Caco-2 (cell line): ENCODE measurements around the gene PMP22. TPM values are rescaled to one million over a fixed set of nuclear protein-coding genes. Genes with fewer than 3 reads are reported as not detected.

Experiments
- BruUV-seq: library from RNA; stranded (reverse); fragments of 400-500 nt; replicated peaks from 2 replicates; lab custom pipeline; 2021; lab: Mats Ljungman, UMichigan
- CTCF ChIA-PET: fragments of 300-600 bp; sonication (Branson Sonifier 250); formaldehyde crosslinking; loops from one replicate; lab custom pipeline; 2022; ENCODE audit warnings: antibody characterized with exemption; lab: Charles Lee
- POLR2A ChIA-PET: fragments of 300-600 bp; sonication (Branson Sonifier 250); formaldehyde crosslinking; loops from one replicate; lab custom pipeline; 2022; ENCODE audit warnings: antibody characterized with exemption; lab: Charles Lee
- DNase-seq, 2 experiments: peaks; one replicate each; pipeline versions ENCODE4 v3.0.0 to v3.0.0-alpha.2; 2020 to 2022
- H3K27me3 ChIP-seq: replicated peaks from 2 replicates; pipeline ENCODE4 v1.6.0; 2011; ENCODE audit warnings: low read length; ENCODE audit not compliant: control insufficient read depth, insufficient read depth
- H3K36me3 ChIP-seq: 2 replicates; pipeline ENCODE4 v1.5.1; 2011; ENCODE audit warnings: low read length; ENCODE audit not compliant: control insufficient read depth, insufficient read depth
- H3K4me1 ChIP-seq: fragments of 250-450 bp; sonication (Bioruptor Pico); 2 replicates; pipeline ENCODE4 v1.5.1; 2020; ENCODE audit warnings: mild to moderate bottlenecking
- H3K4me3 ChIP-seq: 2 replicates; pipeline ENCODE4 v1.5.1; 2011; ENCODE audit warnings: low read depth, mild to moderate bottlenecking, control low read depth, low read length
- H3K9me3 ChIP-seq: fragments of 250-450 bp; sonication (Bioruptor Pico); 2 replicates; pipeline ENCODE4 v1.5.1; 2020; ENCODE audit warnings: mild to moderate bottlenecking, moderate library complexity
- H3K27ac Mint-ChIP-seq: one replicate; pipeline ENCODE4 v1.8.0; 2022; ENCODE audit warnings: mixed read lengths; ENCODE audit not compliant: unreplicated experiment
- H3K27me3 Mint-ChIP-seq: one replicate; pipeline ENCODE4 v1.8.0; 2022; ENCODE audit warnings: mixed read lengths; ENCODE audit not compliant: insufficient read depth, unreplicated experiment
- H3K36me3 Mint-ChIP-seq: one replicate; pipeline ENCODE4 v1.8.0; 2022; ENCODE audit warnings: mild to moderate bottlenecking, mixed read lengths; ENCODE audit not compliant: insufficient read depth, unreplicated experiment
- H3K4me1 Mint-ChIP-seq: one replicate; pipeline ENCODE4 v1.8.0; 2022; ENCODE audit warnings: low read depth, mixed read lengths; ENCODE audit not compliant: unreplicated experiment
- H3K4me3 Mint-ChIP-seq: one replicate; pipeline ENCODE4 v1.8.0; 2022; ENCODE audit warnings: mild to moderate bottlenecking, moderate library complexity, mixed read lengths; ENCODE audit not compliant: unreplicated experiment
- H3K9me3 Mint-ChIP-seq: one replicate; pipeline ENCODE4 v1.8.0; 2022; ENCODE audit warnings: mixed read lengths; ENCODE audit not compliant: unreplicated experiment
- CTCF ChIP-seq, 2 experiments: fragments of 200-600 bp in 1 of 2; IDR thresholded peaks; 1 replicate in 1 of 2; 2 replicates in 1 of 2; pipeline versions ENCODE4 v1.5.1 to v1.8.0; 2011 to 2022; ENCODE audit warnings: antibody characterized with exemption in 1 of 2, control low read depth in 1 of 2, inconsistent platforms in 1 of 2, low read depth in 1 of 2, low read length in 1 of 2, mild to moderate bottlenecking in 1 of 2, moderate library complexity in 1 of 2; ENCODE audit not compliant: insufficient read depth in 1 of 2, severe bottlenecking in 1 of 2, unreplicated experiment in 1 of 2
- intact Hi-C: fragments of 100-400 bp; cut with micrococcal nuclease; formaldehyde crosslinking; loops from one replicate; pipeline ENCODE4 v1.10.0; 2022; ENCODE audit not compliant: unreplicated experiment
- total RNA-seq: library from RNA; stranded (reverse); gene quantifications from 2 replicates; pipeline ENCODE4 v1.2.3, GENCODE V29; 2022

PMP22 gene
- total RNA-seq, 1 experiment from 2014 or later: 7.3 TPM

- Histone ChIP-seq H3K4me1 (no peaks in the 10 kb centered on the region), H3K9me3 (no peaks in the 10 kb centered on the region), H3K36me3 (no peaks in the 10 kb centered on the region), H3K27me3 (no peaks in the 10 kb centered on the region), H3K4me3 (no peak overlapping the region)
- H3K27me3 Mint-ChIP-seq: no peaks in the 10 kb centered on the region
- CTCF ChIA-PET: no interaction called here
- no TSS peak for BruUV-seq
- H3K9me3 Mint-ChIP-seq: no peaks in the 10 kb centered on the region
- no peaks in the 10 kb centered on the region for H3K4me1 Mint-ChIP-seq
- intact Hi-C loops: no loop called here
- DNase-seq: no peak
- POLR2A ChIA-PET: no interaction called here
- no peak for TF ChIP-seq CTCF (IDR thresholded peaks at IDR 0.05; ENCODE audit: insufficient read depth in 1 of 2, low read depth in 1 of 2, low read length in 1 of 2, severe bottlenecking in 1 of 2, unreplicated experiment in 1 of 2)
- no peak overlapping the region for H3K4me3 Mint-ChIP-seq
- no peaks in the 10 kb centered on the region for H3K36me3 Mint-ChIP-seq
- H3K27ac Mint-ChIP-seq: no peak overlapping the region
Observed at GRCh38 chr17:15309236-15309635, 44.1 kb upstream of the PMP22 start.

- Histone ChIP-seq H3K27me3 (no peaks in the 10 kb centered on the region), H3K36me3 (no peaks in the 10 kb centered on the region), H3K4me1 (no peaks in the 10 kb centered on the region), H3K9me3 (no peaks in the 10 kb centered on the region), H3K4me3 (no peak overlapping the region)
- CTCF ChIA-PET: no interaction called here
- no TSS peak for BruUV-seq
- Mint-ChIP-seq H3K9me3 (no peaks in the 10 kb centered on the region), H3K27ac (no peak overlapping the region), H3K4me1 (no peaks in the 10 kb centered on the region), H3K36me3 (no peaks in the 10 kb centered on the region), H3K27me3 (no peaks in the 10 kb centered on the region), H3K4me3 (no peak overlapping the region)
- no peak for DNase-seq
- no peak for TF ChIP-seq CTCF (IDR thresholded peaks at IDR 0.05; ENCODE audit: insufficient read depth in 1 of 2, low read depth in 1 of 2, low read length in 1 of 2, severe bottlenecking in 1 of 2, unreplicated experiment in 1 of 2)
- POLR2A ChIA-PET: no interaction called here
- intact Hi-C loops: no loop called here
Observed at GRCh38 chr17:15308758-15309157, 43.6 kb upstream of the PMP22 start.

- CTCF ChIA-PET: no interaction called here
- Histone ChIP-seq H3K9me3 (no peaks in the 10 kb centered on the region), H3K4me1 (no peaks in the 10 kb centered on the region), H3K27me3 (no peaks in the 10 kb centered on the region), H3K36me3 (no peaks in the 10 kb centered on the region), H3K4me3 (no peak overlapping the region)
- POLR2A ChIA-PET: no interaction called here
- no TSS peak for BruUV-seq
- H3K4me3 Mint-ChIP-seq: no peak overlapping the region
- H3K4me1 Mint-ChIP-seq: no peaks in the 10 kb centered on the region
- no peaks in the 10 kb centered on the region for H3K36me3 Mint-ChIP-seq
- DNase-seq: no peak
- H3K9me3 Mint-ChIP-seq: no peaks in the 10 kb centered on the region
- no peaks in the 10 kb centered on the region for H3K27me3 Mint-ChIP-seq
- TF ChIP-seq CTCF (IDR thresholded peaks at IDR 0.05; ENCODE audit: insufficient read depth in 1 of 2, low read depth in 1 of 2, low read length in 1 of 2, severe bottlenecking in 1 of 2, unreplicated experiment in 1 of 2): no peak
- intact Hi-C loops: no loop called here
- no peak overlapping the region for H3K27ac Mint-ChIP-seq
Observed at GRCh38 chr17:15307710-15308111, 42.6 kb upstream of the PMP22 start.
